Natural killer cell (primary cell): ENCODE results near the gene PPP1R1A. TPM values are rescaled to one million over a fixed set of nuclear protein-coding genes. Genes with fewer than 3 reads are reported as not detected.

ENCODE experiments used
- ATAC-seq, 3 donors: fragments of 150-1000 bp in 2 of 3; fragments of 200-7000 bp in 1 of 3; cut with Tn5 transposase; 1 replicate in 1 of 3; 2 replicates in 2 of 3; pipeline ENCODE4 v1.10.0; 2021; ENCODE audit warnings: mild to moderate bottlenecking in 2 of 3, moderate library complexity in 2 of 3
- DNase-seq, 2 donors: peaks; one replicate each; pipeline versions ENCODE4 v3.0.0 to v3.0.0-alpha.2; 2013 to 2021; ENCODE audit warnings: mixed read lengths in 1 of 2
- H3K27ac ChIP-seq: one replicate; pipeline ENCODE4 v1.5.1; 2013; ENCODE audit warnings: mild to moderate bottlenecking, low read length
- H3K27me3 ChIP-seq: one replicate; pipeline ENCODE4 v1.6.1; 2013; ENCODE audit warnings: low read length; ENCODE audit not compliant: control insufficient read depth, insufficient read depth
- H3K36me3 ChIP-seq: one replicate; pipeline ENCODE4 v1.6.1; 2013; ENCODE audit warnings: low read length; ENCODE audit not compliant: control insufficient read depth, insufficient read depth
- H3K4me1 ChIP-seq: one replicate; pipeline ENCODE4 v1.6.1; 2013; ENCODE audit warnings: low read length; ENCODE audit not compliant: control insufficient read depth, insufficient read depth
- H3K4me3 ChIP-seq: one replicate; pipeline ENCODE4 v1.5.1; 2013; ENCODE audit warnings: low read length
- H3K9me3 ChIP-seq: one replicate; pipeline ENCODE4 v1.6.1; 2013; ENCODE audit warnings: low read length; ENCODE audit not compliant: control insufficient read depth, insufficient read depth
- H3K27ac Mint-ChIP-seq, 2 donors: one replicate each; pipeline ENCODE4 v1.8.0; 2022; ENCODE audit warnings: mild to moderate bottlenecking in 2 of 2, mixed read lengths in 2 of 2, moderate library complexity in 1 of 2
- H3K27me3 Mint-ChIP-seq, 2 donors: one replicate each; pipeline ENCODE4 v1.8.0; 2022; ENCODE audit warnings: low read depth in 2 of 2, mixed read lengths in 2 of 2
- H3K36me3 Mint-ChIP-seq: one replicate; pipeline ENCODE4 v1.8.0; 2022; ENCODE audit warnings: mixed read lengths
- H3K4me1 Mint-ChIP-seq, 2 donors: one replicate each; pipeline ENCODE4 v1.8.0; 2022; ENCODE audit warnings: mixed read lengths in 2 of 2
- H3K4me3 Mint-ChIP-seq: one replicate; pipeline ENCODE4 v1.8.0; 2022; ENCODE audit warnings: mild to moderate bottlenecking, moderate library complexity, mixed read lengths
- H3K9me3 Mint-ChIP-seq, 2 donors: one replicate each; pipeline ENCODE4 v1.8.0; 2022; ENCODE audit warnings: mixed read lengths in 2 of 2
- CTCF ChIP-seq: fragments of 200-600 bp; IDR thresholded peaks from one replicate; pipeline ENCODE4 v1.8.0; 2022; ENCODE audit warnings: antibody characterized with exemption
- WGBS: methylation state at CpG from one replicate; pipeline ENCODE4 v1.1.7; 2013; ENCODE audit warnings: missing lambda C conversion rate; ENCODE audit not compliant: insufficient coverage; 5-methylcytosine and 5-hydroxymethylcytosine counted together
- intact Hi-C: fragments of 100-400 bp; cut with micrococcal nuclease; formaldehyde crosslinking; loops from one replicate; pipeline ENCODE4 v1.14.2; 2022
- total RNA-seq, 4 donors: library from RNA; stranded (reverse); fragments of 120-200 nt in 1 of 4; gene quantifications; one replicate each; pipeline versions ENCODE4 v1.2.3 to v1.2.4, GENCODE V29; 2013 to 2022

Gene PPP1R1A
- total RNA-seq, 3 donors from 2014 or later (not counting 1 experiment from before 2014, with no cell fraction given), result not detected

DNA sequence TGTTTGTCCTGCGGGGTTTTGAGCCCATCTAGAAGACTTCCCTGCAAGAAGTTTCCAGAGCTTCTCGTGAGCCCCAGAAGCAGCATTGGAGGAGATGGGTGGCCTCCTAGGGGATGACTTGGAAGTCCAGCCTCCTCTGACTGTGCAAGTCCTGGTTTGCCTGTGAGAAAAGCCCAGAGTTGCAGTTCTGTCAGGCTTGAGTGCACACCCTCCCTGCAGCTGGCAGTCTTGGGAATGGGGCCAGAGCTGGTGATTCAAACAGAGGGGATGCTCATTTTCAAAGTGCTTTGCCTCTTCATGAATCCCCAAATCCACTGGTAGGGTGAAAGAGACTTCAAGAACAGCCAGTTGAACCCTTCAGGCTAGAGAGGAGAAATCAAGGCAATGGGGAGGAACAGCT is 3.9 kb upstream of the PPP1R1A start:
- intact Hi-C loops, result no loop called here
- TF ChIP-seq CTCF, result no peak

GRCh38 chr12:54590978-54591591 is 2.6 kb upstream of the PPP1R1A start:
- Mint-ChIP-seq H3K9me3 (no peaks in the 10 kb centered on the region), H3K4me1 (peaks cover 6% of the 10 kb centered on the region in 2 donors), H3K27ac (no peak overlapping the region), H3K27me3 (peaks cover 47 to 57% of the 10 kb centered on the region in 2 donors), H3K36me3 (no peaks in the 10 kb centered on the region), H3K4me3 (no peak overlapping the region)
- intact Hi-C loops, result no loop called here
- no peak for TF ChIP-seq CTCF
- Histone ChIP-seq H3K4me1 (peaks cover 8% of the 10 kb centered on the region), H3K9me3 (no peaks in the 10 kb centered on the region), H3K27ac (no peak overlapping the region), H3K36me3 (no peaks in the 10 kb centered on the region), H3K27me3 (peaks cover 21% of the 10 kb centered on the region), H3K4me3 (no peak overlapping the region)
- ATAC-seq (peak in 1 of 3 donors; percentile 11), DNase-seq (no peak)
- 94% methylated on average over 5 of the region's 7 CpGs for WGBS

More for the DNA sequence above, 3.9 kb upstream of the PPP1R1A start:
- Histone ChIP-seq H3K4me3 (no peak overlapping the region), H3K27ac (no peak overlapping the region), H3K9me3 (no peaks in the 10 kb centered on the region), H3K4me1 (peaks cover 8% of the 10 kb centered on the region), H3K27me3 (peaks cover 16% of the 10 kb centered on the region), H3K36me3 (no peaks in the 10 kb centered on the region)
- no peak overlapping the region for H3K27ac Mint-ChIP-seq
- no peaks in the 10 kb centered on the region for H3K9me3 Mint-ChIP-seq
- DNase-seq (no peak), ATAC-seq (no peak)
- H3K36me3 Mint-ChIP-seq, result no peaks in the 10 kb centered on the region
- WGBS, result 93% methylated on average over 2 of the region's 2 CpGs
- H3K27me3 Mint-ChIP-seq, result peaks cover 36 to 54% of the 10 kb centered on the region in 2 donors
- no peak overlapping the region for H3K4me3 Mint-ChIP-seq
- peaks cover 6% of the 10 kb centered on the region in 2 donors for H3K4me1 Mint-ChIP-seq

DNA sequence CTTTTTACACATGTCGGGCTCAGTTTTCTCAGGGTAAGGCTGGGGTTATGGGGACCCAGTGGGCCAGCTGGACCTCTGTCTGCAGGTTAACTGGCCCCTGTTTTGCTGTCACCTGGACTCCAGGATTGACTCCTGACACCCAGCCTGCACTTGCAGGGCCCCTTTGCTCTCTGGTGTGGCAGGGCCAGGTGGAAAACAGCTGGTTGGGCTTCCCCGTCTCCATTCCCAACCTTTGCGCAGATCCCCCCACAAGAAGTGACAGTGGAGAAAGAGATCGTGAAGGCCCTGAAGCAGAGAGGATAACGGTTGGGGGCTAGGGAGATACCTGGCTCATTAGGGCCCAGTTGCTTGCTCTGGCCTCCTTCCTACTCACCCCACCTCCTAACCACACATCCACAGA is 1.5 kb upstream of the PPP1R1A start:
- intact Hi-C loops, result no loop called here
- no peaks in the 10 kb centered on the region for H3K9me3 Mint-ChIP-seq
- H3K27ac Mint-ChIP-seq, result no peak overlapping the region
- DNase-seq (no peak), ATAC-seq (no peak)
- no peaks in the 10 kb centered on the region for H3K36me3 Mint-ChIP-seq
- H3K4me3 ChIP-seq, result no peak overlapping the region
- H3K4me1 ChIP-seq, result peaks cover 8% of the 10 kb centered on the region
- H3K4me1 Mint-ChIP-seq, result peaks cover 6% of the 10 kb centered on the region in 2 donors
- peaks cover 56 to 67% of the 10 kb centered on the region in 2 donors for H3K27me3 Mint-ChIP-seq
- TF ChIP-seq CTCF, result no peak
- H3K4me3 Mint-ChIP-seq, result no peak overlapping the region
- H3K27me3 ChIP-seq, result peaks cover 22% of the 10 kb centered on the region
- H3K9me3 ChIP-seq, result no peaks in the 10 kb centered on the region
- 92% methylated on average over 4 of the region's 5 CpGs for WGBS
- H3K36me3 ChIP-seq, result no peaks in the 10 kb centered on the region
- no peak overlapping the region for H3K27ac ChIP-seq

DNA sequence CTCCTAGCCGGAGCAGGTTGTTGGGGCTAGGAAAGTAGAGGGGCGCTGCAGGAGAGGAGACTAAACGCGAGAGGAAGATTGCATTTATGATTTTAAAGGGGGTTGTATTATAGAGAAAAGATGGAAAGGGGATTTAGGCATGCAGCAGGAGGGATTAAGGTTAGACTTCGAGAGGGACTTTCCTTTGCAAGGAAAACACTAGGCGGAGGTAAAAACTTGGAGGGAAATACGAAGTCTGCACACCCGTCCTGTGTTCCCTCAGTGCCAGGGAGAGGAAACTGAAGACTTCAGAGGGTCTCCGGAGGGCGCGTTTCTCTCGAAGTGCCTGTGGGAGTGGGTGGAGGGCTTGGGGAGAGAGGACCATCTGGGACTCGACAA is 420 bp upstream of the PPP1R1A start:
- Mint-ChIP-seq H3K36me3 (no peaks in the 10 kb centered on the region), H3K27me3 (peaks cover 66 to 77% of the 10 kb centered on the region in 2 donors), H3K9me3 (no peaks in the 10 kb centered on the region), H3K27ac (no peak overlapping the region), H3K4me3 (peak overlapping the region; percentile 72), H3K4me1 (peaks cover 6% of the 10 kb centered on the region in 2 donors)
- no peak for ATAC-seq
- peaks cover 25% of the 10 kb centered on the region for H3K27me3 ChIP-seq
- intact Hi-C loops, result no loop called here
- H3K4me3 ChIP-seq, result no peak overlapping the region
- no peak for TF ChIP-seq CTCF
- H3K9me3 ChIP-seq, result no peaks in the 10 kb centered on the region
- DNase-seq, result no peak
- peaks cover 8% of the 10 kb centered on the region for H3K4me1 ChIP-seq
- no peak overlapping the region for H3K27ac ChIP-seq
- no peaks in the 10 kb centered on the region for H3K36me3 ChIP-seq
- 36% methylated on average over 13 of the region's 13 CpGs for WGBS
